ENCODE results near the gene CRYGS. TPM values are rescaled to one million over a fixed set of nuclear protein-coding genes. Genes with fewer than 3 reads are reported as not detected.
"Not testable (repeated sequence)": the region's sequence is repeated elsewhere in the genome, so short reads cannot be mapped to it uniquely, and the experiment has no call there.

CRYGS gene
- polyA plus RNA-seq, 6 donors from 2014 or later, result not detected

DNA sequence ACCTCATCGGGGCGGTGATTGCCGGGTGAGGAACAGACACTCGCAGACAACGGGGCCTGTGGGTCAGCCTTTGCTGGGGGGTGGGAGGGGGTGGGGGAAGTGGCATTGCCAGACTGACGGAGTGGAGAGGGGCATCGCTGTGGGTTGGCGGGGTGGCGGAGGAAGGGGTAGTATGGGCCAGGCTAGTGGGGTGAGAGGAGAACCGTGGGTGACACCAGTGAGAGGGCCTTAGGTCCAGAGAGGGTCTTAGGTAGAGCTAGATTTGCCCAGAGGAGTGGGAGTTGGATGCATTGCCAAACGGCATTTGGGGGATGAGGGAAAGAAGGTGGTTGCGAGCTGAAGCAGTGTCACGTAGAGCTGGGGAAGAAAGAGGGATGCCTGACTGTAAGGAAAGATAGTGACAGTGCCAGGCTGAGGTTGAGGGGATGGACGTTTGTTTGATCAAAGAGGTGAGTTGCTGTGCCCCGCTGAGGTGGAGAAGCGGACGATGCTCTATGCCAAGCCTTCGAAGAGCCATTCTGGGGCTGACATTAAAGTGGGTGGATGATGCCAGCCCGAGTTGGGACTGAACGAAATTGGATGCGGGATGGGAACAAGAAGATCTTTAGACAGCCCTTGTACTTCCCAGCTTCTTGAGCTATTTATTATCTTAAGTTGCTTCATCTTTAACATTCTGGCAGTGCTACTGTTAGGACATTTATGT, 26.9 kb upstream of the CRYGS start:
- ATAC-seq (ENCODE audit: low read depth in 2 of 2) (no peak), DNase-seq (no peak)
- Mint-ChIP-seq H3K9me3 (no peaks in the 10 kb centered on the region), H3K36me3 (no peaks in the 10 kb centered on the region), H3K4me3 (peak overlapping the region; percentile 90 to 99 (median 96)), H3K4me1 (peaks cover 33 to 49% (median 47%) of the 10 kb centered on the region in 3 donors), H3K27ac (peak overlapping the region; percentile 93 to 99 (median 98)), H3K27me3 (no peaks in the 10 kb centered on the region)

DNA sequence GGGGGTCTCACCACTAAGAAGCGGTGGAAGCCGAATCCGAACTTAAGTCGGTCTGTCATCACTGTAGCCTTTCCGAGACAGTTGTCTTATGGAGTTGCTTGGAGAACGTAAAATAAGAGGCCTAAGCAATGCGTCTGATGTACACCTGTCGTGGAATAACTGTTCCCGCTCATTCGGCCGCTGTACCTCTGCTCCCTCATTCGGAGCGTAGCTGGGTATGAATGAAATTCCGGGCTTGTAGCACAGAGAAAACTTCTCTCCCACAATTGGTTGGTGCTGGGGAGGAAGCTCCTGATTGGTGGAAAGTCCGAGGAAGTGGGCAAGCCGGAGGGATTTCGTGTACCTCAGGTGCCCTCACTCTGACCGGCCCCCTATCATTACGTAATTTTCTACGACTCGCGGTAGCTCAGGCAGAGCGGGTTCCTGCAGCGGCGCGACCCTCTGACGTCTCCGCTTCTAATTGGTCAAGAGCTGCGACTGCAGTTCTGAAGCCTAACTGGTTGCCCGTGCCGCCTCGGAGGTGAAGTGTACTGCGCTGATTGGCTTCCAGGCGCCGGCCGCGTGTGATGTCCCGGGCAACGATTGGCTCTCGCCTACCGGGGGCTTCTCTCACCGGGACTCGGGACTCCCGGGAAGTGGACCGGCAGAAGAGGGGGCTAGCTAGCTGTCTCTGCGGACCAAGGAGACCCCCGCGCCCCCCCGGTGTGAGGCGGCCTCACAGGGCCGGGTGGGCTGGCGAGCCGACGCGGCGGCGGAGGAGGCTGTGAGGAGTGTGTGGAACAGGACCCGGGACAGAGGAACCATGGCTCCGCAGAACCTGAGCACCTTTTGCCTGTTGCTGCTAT, 26.1 kb upstream of the CRYGS start, which contains the start of gene DNAJB11:
Gene DNAJB11 (plus strand): TSS at position 625 of the 845 bp plus-strand sequence. CDS start 178 bp downstream, at position 803.
- ATAC-seq (ENCODE audit: low read depth in 2 of 2) (peak; percentile 81 to 83), DNase-seq (peak; percentile 98)
- Mint-ChIP-seq H3K27ac (peak within 1 kb of the TSS; percentile 96 to 99 (median 98)), H3K36me3 (no peaks in the 10 kb centered on the region), H3K27me3 (no peaks in the 10 kb centered on the region), H3K4me1 (peaks cover 33 to 51% (median 50%) of the 10 kb centered on the region in 3 donors), H3K4me3 (peak within 1 kb of the TSS; percentile 90 to 99 (median 96)), H3K9me3 (no peaks in the 10 kb centered on the region)

DNA sequence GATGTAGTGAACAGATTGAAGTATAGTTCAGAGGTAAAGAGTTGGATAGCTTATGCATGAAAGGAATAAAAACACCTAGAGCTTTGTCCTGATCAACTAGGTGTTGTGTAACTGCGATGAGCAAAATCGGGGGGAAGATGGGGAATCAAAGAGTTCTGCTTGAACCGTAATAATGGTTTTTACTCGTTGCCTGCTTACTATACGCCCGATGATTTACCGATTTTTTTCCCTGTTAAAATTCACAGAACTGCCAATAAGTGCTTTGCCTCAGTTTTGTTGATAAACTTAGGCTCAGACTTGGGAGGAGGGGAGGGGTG, 25.6 kb upstream of the CRYGS start:
- Mint-ChIP-seq H3K36me3 (no peaks in the 10 kb centered on the region), H3K4me3 (peak overlapping the region; percentile 90 to 99 (median 96)), H3K4me1 (peaks cover 33 to 53% (median 51%) of the 10 kb centered on the region in 3 donors), H3K9me3 (no peaks in the 10 kb centered on the region), H3K27ac (peak overlapping the region; percentile 96 to 99 (median 98)), H3K27me3 (no peaks in the 10 kb centered on the region)
- DNase-seq, result no peak
- no peak for ATAC-seq (ENCODE audit: low read depth in 2 of 2)

DNA sequence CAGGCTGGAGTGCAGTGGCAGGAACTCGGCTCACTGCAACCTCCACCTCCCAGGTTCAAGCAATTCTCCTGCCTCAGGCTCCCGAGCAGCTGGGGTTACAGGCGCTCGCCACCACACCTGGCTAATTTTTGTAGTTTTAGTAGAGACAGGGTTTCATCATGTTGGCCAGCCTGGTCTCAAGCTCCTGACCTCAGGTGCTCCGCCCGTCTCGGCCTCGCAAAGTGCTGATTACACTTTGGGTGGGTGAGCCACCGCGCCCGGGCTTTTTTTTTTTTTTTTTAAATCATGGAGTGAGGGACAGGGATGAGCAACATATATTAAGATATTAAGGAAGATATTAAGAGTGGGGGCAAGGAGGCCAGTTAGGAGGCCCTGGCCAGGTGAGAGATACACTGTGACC, 25.2 kb upstream of the CRYGS start:
- not testable (repeated sequence) for H3K36me3 Mint-ChIP-seq; DNase-seq; H3K27me3 Mint-ChIP-seq; H3K9me3 Mint-ChIP-seq; ATAC-seq (ENCODE audit: low read depth in 2 of 2)
- peak overlapping the region; percentile 90 to 99 (median 96) for H3K4me3 Mint-ChIP-seq
- H3K27ac Mint-ChIP-seq, result peak overlapping the region; percentile 96 to 99 (median 98)
- H3K4me1 Mint-ChIP-seq, result peaks cover 37 to 55% (median 50%) of the 10 kb centered on the region in 3 donors

DNA sequence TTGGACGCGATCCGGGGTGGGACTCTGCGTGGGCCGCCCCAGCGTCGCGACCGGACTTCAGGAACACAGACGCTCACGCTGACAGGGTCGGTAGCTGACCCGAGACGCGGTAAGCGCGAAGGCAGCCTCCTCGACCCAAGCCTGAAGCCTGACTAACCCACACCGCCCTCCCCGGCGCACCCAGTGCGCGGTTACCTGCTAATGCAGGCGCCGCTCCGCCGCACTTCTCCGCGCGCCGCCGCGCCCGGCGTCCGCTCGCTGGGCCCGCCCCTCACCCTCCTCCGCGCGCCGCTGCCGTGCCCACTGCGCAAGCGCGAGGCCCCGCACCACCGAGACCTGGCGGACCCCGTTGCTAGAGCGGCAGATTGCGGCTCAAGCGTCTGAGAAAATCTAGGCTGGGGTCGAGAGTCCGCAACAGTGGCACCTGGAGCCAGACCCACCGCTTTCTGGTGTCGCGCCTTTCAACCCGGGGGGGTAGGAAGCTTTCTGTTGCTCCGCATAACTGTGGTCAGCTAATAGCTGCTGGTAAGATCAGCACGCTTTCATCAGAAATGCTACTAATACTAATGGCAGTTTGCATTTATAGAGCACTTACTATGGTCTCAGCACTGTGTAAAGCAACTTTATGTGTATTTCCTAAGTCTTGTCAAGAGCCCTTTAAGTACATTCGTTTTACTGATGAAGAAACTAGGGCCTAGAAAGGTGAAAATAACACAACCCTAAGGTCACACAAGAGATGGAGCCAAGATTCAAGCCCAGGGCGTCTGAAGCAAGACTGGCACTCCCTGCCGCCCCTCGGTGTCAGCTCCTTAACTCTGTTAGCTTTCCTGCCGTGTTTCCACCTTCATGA, 23.1 kb upstream of the CRYGS start, which contains the start of gene TBCCD1:
Gene TBCCD1 (minus strand): TSS at position 268 of the 850 bp plus-strand sequence. CDS start 3,010 bp downstream, outside the sequence.
- Mint-ChIP-seq H3K9me3 (no peaks in the 10 kb centered on the region), H3K4me1 (peaks cover 42 to 58% (median 57%) of the 10 kb centered on the region in 3 donors), H3K4me3 (peak within 1 kb of the TSS; percentile 82 to 98 (median 96)), H3K36me3 (peaks cover 0 to 1% of the 10 kb centered on the region in 2 donors), H3K27ac (peak within 1 kb of the TSS; percentile 81 to 98 (median 96)), H3K27me3 (no peaks in the 10 kb centered on the region)
- DNase-seq, result peak; percentile 96
- peak; percentile 58 for ATAC-seq (ENCODE audit: low read depth in 2 of 2)

DNA sequence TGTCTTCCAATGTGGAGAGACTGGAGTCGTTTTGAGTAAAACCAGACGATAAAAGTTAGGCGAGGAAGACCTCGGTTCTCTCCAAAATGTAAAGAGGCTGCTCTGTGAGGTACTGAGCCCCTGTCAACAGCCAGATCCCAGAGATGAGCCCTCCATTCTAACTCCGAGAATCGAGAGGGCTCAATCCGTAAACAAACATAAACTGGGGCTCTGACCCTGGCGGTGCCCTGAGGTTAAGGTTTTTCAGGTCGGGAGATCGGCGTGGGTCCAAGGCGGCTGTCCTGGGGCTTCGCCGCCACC, 22.5 kb upstream of the CRYGS start:
- Mint-ChIP-seq H3K36me3 (peaks cover 0 to 6% of the 10 kb centered on the region in 2 donors), H3K4me3 (peak overlapping the region; percentile 82 to 98 (median 96)), H3K27ac (peak overlapping the region; percentile 81 to 97 (median 95)), H3K9me3 (no peaks in the 10 kb centered on the region), H3K4me1 (peaks cover 45 to 59% (median 57%) of the 10 kb centered on the region in 3 donors), H3K27me3 (no peaks in the 10 kb centered on the region)
- peak; percentile 1 to 3 for ATAC-seq (ENCODE audit: low read depth in 2 of 2)
- DNase-seq, result no peak

DNA sequence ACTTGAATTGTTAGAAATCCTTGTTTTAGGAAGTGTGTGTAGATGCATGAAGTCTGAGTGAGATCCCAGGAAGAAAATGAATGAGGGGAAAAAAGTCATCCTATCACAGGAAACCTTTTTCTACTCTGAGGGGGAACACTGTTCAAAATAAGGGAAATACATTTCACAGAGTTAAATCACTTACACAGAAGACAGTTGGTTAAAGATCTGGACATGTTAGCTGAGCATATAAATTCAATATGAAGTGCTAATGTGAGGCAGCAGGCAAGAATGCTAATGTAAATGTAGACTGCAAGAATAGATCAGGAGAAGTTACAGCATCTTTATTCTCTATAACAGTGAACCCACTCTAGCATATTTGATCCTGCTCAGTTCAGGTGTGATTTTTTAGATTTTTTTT, 20.4 kb upstream of the CRYGS start:
- peak overlapping the region in 1 of 6 donors; percentile 57 for H3K27ac Mint-ChIP-seq
- ATAC-seq (ENCODE audit: low read depth in 2 of 2) (no peak), DNase-seq (no peak)
- peak overlapping the region in 4 of 8 donors; percentile 18 to 72 (median 60) for H3K4me3 Mint-ChIP-seq
- H3K9me3 Mint-ChIP-seq, result no peaks in the 10 kb centered on the region
- H3K4me1 Mint-ChIP-seq, result peaks cover 28 to 45% (median 40%) of the 10 kb centered on the region in 3 donors
- H3K36me3 Mint-ChIP-seq, result peaks cover 0 to 6% of the 10 kb centered on the region in 2 donors
- no peaks in the 10 kb centered on the region for H3K27me3 Mint-ChIP-seq

DNA sequence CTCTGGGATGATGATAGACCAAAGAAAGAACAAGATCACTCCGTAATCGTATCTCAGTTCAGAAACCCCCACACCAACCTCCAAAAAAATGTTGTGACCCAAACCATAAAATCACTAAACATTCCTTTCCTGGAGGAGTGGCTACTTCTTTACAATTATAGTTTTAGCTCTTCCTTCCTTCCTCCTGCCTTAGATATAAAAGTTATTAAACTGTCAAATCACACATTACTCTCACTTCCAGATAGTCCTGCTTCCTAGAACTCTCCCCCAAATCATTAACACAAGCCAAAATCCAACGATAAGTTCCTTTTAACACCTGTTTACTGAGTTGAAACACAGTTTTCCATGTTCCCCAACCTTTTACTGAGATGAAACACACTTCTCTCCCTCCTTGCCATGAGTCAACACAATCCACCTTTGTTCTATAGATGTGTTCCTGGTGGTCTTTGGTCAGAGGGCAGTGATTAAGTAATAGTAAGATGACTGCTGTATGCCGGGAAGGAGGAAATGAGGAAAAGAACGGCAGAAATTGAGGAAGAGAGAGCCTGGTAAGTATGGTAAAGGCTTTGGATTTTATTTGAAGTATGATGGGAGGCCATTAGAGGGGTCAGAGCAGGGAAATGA, 8.3 kb upstream of the CRYGS start:
- Mint-ChIP-seq H3K36me3 (peaks cover 13 to 41% of the 10 kb centered on the region in 2 donors), H3K4me1 (no peaks in the 10 kb centered on the region), H3K4me3 (no peak overlapping the region), H3K27me3 (no peaks in the 10 kb centered on the region), H3K9me3 (no peaks in the 10 kb centered on the region), H3K27ac (no peak overlapping the region)
- no peak for ATAC-seq (ENCODE audit: low read depth in 2 of 2)
- no peak for DNase-seq

DNA sequence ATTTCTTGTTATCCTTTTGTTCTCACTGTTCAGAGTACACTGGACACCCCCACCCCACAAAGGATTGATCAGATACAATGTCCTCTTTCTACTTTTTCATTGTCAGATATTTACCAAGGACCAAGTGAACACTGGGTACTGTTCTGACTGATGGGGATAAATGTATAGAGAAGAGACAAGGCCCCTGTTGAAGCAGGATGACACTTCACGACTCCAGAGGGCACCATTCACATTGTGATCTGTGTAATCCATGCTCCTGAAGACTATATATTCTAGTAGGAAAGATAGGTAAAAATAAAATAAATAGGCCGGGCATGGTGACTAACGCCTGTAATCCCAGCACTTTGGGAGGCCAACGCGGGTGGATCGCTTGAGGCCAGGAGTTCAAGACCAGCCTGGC, 7.2 kb upstream of the CRYGS start:
- Mint-ChIP-seq H3K9me3 (no peaks in the 10 kb centered on the region), H3K36me3 (peaks cover 7 to 30% of the 10 kb centered on the region in 2 donors), H3K4me3 (no peak overlapping the region), H3K4me1 (no peaks in the 10 kb centered on the region), H3K27ac (no peak overlapping the region), H3K27me3 (no peaks in the 10 kb centered on the region)
- DNase-seq (no peak), ATAC-seq (ENCODE audit: low read depth in 2 of 2) (no peak)

DNA sequence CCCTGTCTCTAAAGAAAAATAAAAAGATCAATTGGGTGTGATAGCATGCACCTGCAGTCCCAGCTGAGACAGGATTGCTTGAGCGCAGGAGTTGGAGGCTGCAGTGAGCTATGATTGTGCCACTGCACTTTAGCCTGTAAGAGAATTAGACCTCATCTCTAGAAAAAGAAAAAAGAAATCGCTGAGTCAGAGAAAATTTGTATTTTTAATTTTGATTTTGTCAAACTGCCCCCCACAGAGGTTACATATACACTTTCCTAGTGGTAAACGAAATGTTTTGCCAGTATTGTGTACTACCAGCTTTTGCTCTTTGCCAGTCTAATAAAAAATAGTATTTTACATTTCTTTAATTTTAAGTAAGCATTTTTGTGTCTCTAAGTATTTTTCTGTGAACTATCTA, 5.3 kb upstream of the CRYGS start:
- Mint-ChIP-seq H3K4me1 (no peaks in the 10 kb centered on the region), H3K4me3 (no peak overlapping the region), H3K27ac (no peak overlapping the region), H3K9me3 (no peaks in the 10 kb centered on the region), H3K36me3 (peaks cover 5 to 22% of the 10 kb centered on the region in 2 donors), H3K27me3 (no peaks in the 10 kb centered on the region)
- ATAC-seq (ENCODE audit: low read depth in 2 of 2) (no peak), DNase-seq (no peak)

DNA sequence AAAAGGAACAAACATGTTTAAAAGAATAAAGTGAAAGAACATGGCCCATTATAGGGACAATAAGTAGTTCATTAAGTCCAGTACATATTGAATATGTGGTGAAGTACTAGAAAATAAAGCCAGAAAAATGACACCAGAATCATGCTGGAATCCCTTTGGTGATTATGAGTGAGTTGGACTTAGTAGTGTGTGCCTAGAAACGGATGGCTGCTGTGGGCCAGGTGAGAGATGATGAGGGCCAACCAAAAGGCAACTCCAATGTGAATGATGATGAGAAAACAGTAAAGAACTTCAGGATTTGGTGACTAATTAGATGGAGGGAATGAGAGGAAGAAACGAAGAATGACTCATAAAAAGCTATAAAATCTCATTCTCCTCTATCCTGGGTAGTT, 3.3 kb downstream of the CRYGS start:
- DNase-seq (no peak), ATAC-seq (ENCODE audit: low read depth in 2 of 2) (no peak)
- H3K27ac Mint-ChIP-seq, result peak overlapping the region in 1 of 6 donors; percentile 38
- H3K4me3 Mint-ChIP-seq, result no peak overlapping the region
- H3K36me3 Mint-ChIP-seq, result peaks cover 0 to 16% of the 10 kb centered on the region in 2 donors
- no peaks in the 10 kb centered on the region for H3K9me3 Mint-ChIP-seq
- peaks cover 12 to 23% (median 15%) of the 10 kb centered on the region in 3 donors for H3K4me1 Mint-ChIP-seq
- H3K27me3 Mint-ChIP-seq, result peaks cover 19 to 44% (median 28%) of the 10 kb centered on the region in 3 donors

DNA sequence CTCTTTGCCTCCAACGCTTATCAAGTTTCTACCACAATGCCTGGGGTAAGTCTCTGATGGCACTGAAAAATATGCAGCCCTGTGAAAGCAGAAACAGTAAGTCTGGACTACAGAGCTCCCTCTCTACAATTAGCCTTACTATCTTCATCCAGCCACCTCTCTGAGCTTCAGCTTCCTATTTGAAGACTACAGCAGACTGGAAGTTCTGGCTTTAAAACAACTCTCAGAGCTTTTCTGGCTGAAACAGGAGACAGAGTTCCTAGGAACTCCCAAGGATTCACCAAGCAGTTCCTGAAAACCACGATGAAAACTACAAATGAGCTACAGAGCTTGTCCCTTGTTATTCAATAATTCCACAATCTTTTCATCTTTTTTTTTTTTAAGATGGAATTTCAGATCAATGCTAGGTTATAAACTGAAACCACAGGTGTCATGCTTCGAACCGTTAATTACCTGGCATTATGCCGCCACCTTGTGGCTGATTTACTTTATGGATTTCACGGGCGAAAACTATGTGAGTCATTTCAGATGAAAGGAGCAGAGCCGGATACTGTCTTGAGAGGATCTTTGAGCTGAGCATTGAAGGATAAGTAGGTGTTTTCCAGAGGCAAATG, 3.9 kb downstream of the CRYGS start:
- Mint-ChIP-seq H3K4me3 (peak overlapping the region in 2 of 8 donors; percentile 7 to 23), H3K9me3 (no peaks in the 10 kb centered on the region), H3K36me3 (peaks cover 0 to 16% of the 10 kb centered on the region in 2 donors), H3K27ac (peak overlapping the region in 1 of 6 donors; percentile 38), H3K4me1 (peaks cover 17 to 28% (median 18%) of the 10 kb centered on the region in 3 donors), H3K27me3 (peaks cover 24 to 50% (median 32%) of the 10 kb centered on the region in 3 donors)
- DNase-seq, result peak; percentile 77
- peak; percentile 98 for ATAC-seq (ENCODE audit: low read depth in 2 of 2)
